A673 (cell line): ENCODE data around the gene CWC22. TPM values are rescaled to one million over a fixed set of nuclear protein-coding genes. Genes with fewer than 3 reads are reported as not detected.

Experiments
- BruUV-seq: library from RNA; stranded (reverse); fragments of 400-500 nt; replicated peaks from 2 replicates; lab custom pipeline; 2021; lab: Mats Ljungman, UMichigan
- CTCF ChIA-PET: fragments of 300-600 bp; sonication (Branson Sonifier 250); formaldehyde crosslinking; loops from one replicate; lab custom pipeline; 2022; ENCODE audit warnings: antibody characterized with exemption; lab: Charles Lee
- POLR2A ChIA-PET: fragments of 300-600 bp; sonication (Branson Sonifier 250); formaldehyde crosslinking; loops from one replicate; lab custom pipeline; 2022; ENCODE audit warnings: antibody characterized with exemption; ENCODE audit not compliant: low non-redundant PET; lab: Charles Lee
- DNase-seq: peaks from one replicate; pipeline ENCODE4 v3.0.0-alpha.2; 2015; ENCODE audit warnings: low spot score
- H3K27ac ChIP-seq: fragments of 200-600 bp; sonication (generic); 2 replicates; pipeline ENCODE4 v1.5.1; 2016; ENCODE audit warnings: mixed run types, low read depth, mild to moderate bottlenecking, mixed read lengths, antibody characterized with exemption, low read length; ENCODE audit not compliant: poor library complexity, severe bottlenecking
- H3K27me3 ChIP-seq: fragments of 200-600 bp; sonication (generic); replicated peaks from 2 replicates; pipeline ENCODE4 v1.6.1; 2017; ENCODE audit warnings: mixed run types, low read depth, mild to moderate bottlenecking, mixed read lengths, antibody characterized with exemption, low read length; ENCODE audit not compliant: insufficient read depth, poor library complexity
- H3K36me3 ChIP-seq: fragments of 200-600 bp; sonication (generic); 2 replicates; pipeline ENCODE4 v1.6.1; 2016; ENCODE audit warnings: mixed run types, mild to moderate bottlenecking, mixed read lengths, antibody characterized with exemption, low read length; ENCODE audit not compliant: insufficient read depth, poor library complexity, severe bottlenecking
- H3K4me1 ChIP-seq: fragments of 200-600 bp; sonication (generic); 2 replicates; pipeline ENCODE4 v1.6.1; 2017; ENCODE audit warnings: mixed run types, mild to moderate bottlenecking, mixed read lengths, antibody characterized with exemption, low read length; ENCODE audit not compliant: insufficient read depth, poor library complexity, severe bottlenecking
- H3K4me3 ChIP-seq: fragments of 200-600 bp; sonication (generic); 2 replicates; pipeline ENCODE4 v1.5.1; 2016; ENCODE audit warnings: low read depth, mixed run types, mild to moderate bottlenecking, mixed read lengths, low read length; ENCODE audit not compliant: poor library complexity, severe bottlenecking
- H3K9me3 ChIP-seq: fragments of 200-600 bp; sonication (generic); 2 replicates; pipeline ENCODE4 v1.6.1; 2016; ENCODE audit warnings: mixed run types, low read depth, mild to moderate bottlenecking, mixed read lengths, antibody characterized with exemption, low read length; ENCODE audit not compliant: poor library complexity, severe bottlenecking
- EZH2 ChIP-seq: fragments of 200-600 bp; sonication (generic); IDR thresholded peaks from 2 replicates; pipeline ENCODE4 v1.6.1; 2017; ENCODE audit warnings: borderline replicate concordance, low read depth, mild to moderate bottlenecking, mixed read lengths, antibody characterized with exemption, low read length; ENCODE audit not compliant: poor library complexity, severe bottlenecking
- intact Hi-C: fragments of 100-400 bp; cut with micrococcal nuclease; formaldehyde crosslinking; loops from one replicate; pipeline ENCODE4 v1.10.0; 2022; ENCODE audit not compliant: unreplicated experiment
- total RNA-seq: library from RNA; stranded (reverse); gene quantifications from 2 replicates; pipeline ENCODE4 v1.2.3, GENCODE V29; 2021
- TF ChIP-seq, protein P1 (sequence below): fragments of 300-800, 200-600 bp; sonication (generic); conservative IDR thresholded peaks from 2 replicates; pipeline ENCODE4 v1.5.1; 2017; ENCODE audit warnings: low read depth, mild to moderate bottlenecking, antibody characterized with exemption, low read length, moderate library complexity, mixed read lengths

Gene CWC22
- total RNA-seq, 1 experiment from 2014 or later: 26.7 TPM

- TF ChIP-seq, protein P1, sequence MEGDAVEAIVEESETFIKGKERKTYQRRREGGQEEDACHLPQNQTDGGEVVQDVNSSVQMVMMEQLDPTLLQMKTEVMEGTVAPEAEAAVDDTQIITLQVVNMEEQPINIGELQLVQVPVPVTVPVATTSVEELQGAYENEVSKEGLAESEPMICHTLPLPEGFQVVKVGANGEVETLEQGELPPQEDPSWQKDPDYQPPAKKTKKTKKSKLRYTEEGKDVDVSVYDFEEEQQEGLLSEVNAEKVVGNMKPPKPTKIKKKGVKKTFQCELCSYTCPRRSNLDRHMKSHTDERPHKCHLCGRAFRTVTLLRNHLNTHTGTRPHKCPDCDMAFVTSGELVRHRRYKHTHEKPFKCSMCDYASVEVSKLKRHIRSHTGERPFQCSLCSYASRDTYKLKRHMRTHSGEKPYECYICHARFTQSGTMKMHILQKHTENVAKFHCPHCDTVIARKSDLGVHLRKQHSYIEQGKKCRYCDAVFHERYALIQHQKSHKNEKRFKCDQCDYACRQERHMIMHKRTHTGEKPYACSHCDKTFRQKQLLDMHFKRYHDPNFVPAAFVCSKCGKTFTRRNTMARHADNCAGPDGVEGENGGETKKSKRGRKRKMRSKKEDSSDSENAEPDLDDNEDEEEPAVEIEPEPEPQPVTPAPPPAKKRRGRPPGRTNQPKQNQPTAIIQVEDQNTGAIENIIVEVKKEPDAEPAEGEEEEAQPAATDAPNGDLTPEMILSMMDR: no peak
- TF ChIP-seq EZH2: no peak
- ChIA-PET POLR2A (no interaction called here), CTCF (no interaction called here)
- H3K4me1 ChIP-seq: peaks cover 35% of the 10 kb centered on the region
- intact Hi-C loops: no loop called here
- BruUV-seq: no TSS peak
- H3K27me3 ChIP-seq: no peaks in the 10 kb centered on the region
- H3K4me3 ChIP-seq: no peak overlapping the region
- H3K36me3 ChIP-seq: no peaks in the 10 kb centered on the region
- peak overlapping the region; percentile 92 for H3K27ac ChIP-seq
- H3K9me3 ChIP-seq: no peaks in the 10 kb centered on the region
- DNase-seq: no peak
These were observed 10.7 kb upstream of the CWC22 start for GRCh38 chr2:180017784-180018183.

DNA sequence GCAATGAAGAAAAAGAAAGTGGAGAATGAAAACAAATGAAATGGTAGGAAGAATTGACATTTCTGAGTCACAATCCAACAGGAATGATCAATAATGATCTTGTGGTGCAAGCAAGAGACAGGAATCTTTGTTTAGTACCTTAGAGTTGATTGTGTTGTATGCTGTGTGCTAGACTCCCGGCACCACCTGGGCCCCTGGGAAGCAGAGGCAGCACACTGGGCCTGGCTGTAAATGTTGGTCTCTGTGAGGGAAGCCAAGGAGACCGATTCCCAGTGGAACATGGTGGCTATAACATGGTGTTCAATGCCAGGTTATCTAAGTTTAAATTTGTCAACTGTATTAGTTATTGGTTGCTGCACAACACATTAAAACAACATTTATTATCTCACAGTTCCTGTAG lies 9.8 kb upstream of the CWC22 start:
- POLR2A ChIA-PET: no interaction called here
- TF ChIP-seq EZH2: no peak
- TF ChIP-seq, protein P1: no peak
- Histone ChIP-seq H3K27me3 (no peaks in the 10 kb centered on the region), H3K9me3 (no peaks in the 10 kb centered on the region), H3K36me3 (no peaks in the 10 kb centered on the region), H3K4me1 (peaks cover 35% of the 10 kb centered on the region), H3K27ac (peak overlapping the region; percentile 92), H3K4me3 (peak overlapping the region; percentile 22)
- CTCF ChIA-PET: no interaction called here
- BruUV-seq: no TSS peak
- intact Hi-C loops: no loop called here
- no peak for DNase-seq

DNA sequence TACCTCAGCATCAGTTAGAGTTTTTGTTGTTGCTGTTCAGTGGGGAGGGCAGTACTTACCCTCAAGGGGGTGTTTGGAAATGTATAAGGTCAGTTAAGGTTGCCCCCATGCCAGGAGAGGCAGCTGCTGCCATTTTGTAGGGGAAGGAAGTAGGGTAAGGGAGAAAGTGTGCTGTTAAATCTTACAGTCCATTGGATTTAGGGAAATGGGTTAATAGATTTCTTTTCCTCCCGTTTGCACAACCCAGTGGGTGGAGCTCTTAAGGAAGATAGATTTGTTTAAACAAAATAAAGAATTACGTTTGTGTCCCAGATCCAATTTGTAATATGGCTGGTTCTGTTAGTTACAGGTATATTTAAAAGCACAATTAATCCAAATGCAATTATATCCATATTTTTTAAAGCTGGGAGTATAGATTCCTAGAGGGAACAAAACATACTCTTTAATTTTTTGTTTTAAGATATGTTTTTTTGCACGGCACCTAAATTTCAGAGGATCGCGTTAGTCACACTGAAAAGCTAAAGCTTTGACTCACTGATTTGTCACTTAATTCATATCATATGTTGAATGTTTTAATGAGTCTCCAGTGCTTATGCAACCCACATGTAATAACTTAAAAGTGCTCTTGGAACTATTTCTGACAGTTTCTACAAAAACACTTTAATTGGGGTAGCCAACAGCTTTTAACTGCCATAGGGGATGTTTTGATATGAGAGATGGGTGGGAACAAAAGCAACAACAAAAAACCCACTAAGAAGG lies 9.0 kb upstream of the CWC22 start:
- Histone ChIP-seq H3K4me1 (peaks cover 35% of the 10 kb centered on the region), H3K36me3 (no peaks in the 10 kb centered on the region), H3K27ac (peak overlapping the region; percentile 92), H3K9me3 (no peaks in the 10 kb centered on the region), H3K27me3 (no peaks in the 10 kb centered on the region), H3K4me3 (peak overlapping the region; percentile 22)
- peak; percentile 74 for DNase-seq
- POLR2A ChIA-PET: interaction anchor here (0.6 kb wide), 1 partner anchor 9 kb away, joined by 3 read pairs; no protein-coding TSS in a partner anchor
- no TSS peak for BruUV-seq
- intact Hi-C loops: no loop called here
- TF ChIP-seq EZH2: no peak
- TF ChIP-seq, protein P1: no peak
- CTCF ChIA-PET: interaction anchor here (0.6 kb wide), 1 partner anchor 118 kb away, joined by 3 read pairs; no protein-coding TSS in a partner anchor
